Measurements from ENCODE around the gene TPPP2.

The TPPP2 gene

DNA sequence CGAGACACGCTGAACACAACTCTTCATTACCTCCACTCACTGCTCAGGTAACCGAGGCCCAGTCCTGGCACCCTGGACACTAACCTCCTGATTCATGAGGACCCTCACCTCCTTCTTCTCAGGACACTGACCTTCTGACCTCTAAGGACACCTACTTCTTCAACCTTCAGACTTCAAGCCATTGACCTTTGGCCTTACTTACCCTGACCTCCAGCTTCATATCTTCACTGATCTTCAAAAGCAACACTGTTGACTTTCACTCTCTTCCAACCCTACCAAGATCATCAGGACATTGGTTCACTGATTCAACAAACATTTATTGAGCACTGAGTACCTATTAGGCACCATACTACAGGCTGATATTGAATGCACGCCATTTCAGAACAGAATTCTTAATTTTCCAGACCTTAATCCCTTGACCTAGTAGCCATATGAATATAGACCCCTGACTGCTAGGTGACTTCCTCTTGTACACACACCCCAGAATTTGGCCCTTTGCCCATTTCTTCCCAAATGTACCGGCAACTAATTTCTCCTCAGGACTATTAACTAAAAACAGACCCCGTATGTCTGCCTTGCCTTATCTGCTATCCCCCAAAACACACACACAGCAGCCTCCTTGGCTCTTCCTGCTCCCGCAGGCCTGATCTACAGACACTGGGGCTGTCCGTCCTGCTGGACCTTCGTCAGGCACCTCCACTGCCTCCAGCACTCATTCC lies 45.9 kb downstream of the TPPP2 start:
- DNase-seq (ENCODE audit: low read depth in 2 of 2) = no peak

DNA sequence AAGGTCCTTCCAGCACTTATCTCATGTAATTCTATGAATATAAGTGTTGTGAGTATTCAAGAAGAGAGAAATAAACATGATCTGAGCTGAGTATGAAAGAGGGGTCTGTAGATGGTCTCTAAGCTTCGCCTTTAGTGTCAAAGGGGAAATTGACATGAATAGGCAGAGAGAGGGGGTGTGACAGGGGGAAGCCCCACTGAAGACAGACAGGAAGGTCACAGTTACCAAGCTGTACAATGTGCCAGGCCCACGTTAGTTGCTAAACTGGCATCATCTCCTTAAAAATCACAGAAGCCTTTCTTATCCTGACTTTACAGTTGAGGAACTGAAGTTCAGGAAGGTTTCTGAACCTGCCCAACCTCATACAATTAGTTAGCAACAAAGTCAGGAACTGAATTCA lies 47.7 kb downstream of the TPPP2 start:
- DNase-seq (ENCODE audit: low read depth in 2 of 2) = no peak

DNA sequence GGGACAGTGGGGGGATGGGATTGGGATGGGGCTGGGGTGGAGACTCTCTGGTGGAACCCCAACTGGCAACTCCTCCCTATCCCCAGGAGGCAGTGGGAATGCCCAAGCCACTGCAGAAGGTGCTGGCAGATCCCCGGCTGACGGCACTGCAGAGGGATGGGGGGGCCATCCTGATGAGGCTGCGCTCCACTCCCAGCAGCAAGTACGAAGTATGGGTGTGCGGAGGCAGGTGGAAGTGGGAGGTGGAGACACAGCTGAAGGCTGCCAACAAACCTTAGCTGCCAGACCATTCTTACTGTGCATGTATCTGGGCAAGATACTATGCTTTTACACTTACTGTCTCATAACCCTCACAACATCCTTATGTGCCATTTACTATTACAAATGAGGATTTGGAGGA lies 48.3 kb downstream of the TPPP2 start:
- DNase-seq (ENCODE audit: low read depth in 2 of 2) = no peak

DNA sequence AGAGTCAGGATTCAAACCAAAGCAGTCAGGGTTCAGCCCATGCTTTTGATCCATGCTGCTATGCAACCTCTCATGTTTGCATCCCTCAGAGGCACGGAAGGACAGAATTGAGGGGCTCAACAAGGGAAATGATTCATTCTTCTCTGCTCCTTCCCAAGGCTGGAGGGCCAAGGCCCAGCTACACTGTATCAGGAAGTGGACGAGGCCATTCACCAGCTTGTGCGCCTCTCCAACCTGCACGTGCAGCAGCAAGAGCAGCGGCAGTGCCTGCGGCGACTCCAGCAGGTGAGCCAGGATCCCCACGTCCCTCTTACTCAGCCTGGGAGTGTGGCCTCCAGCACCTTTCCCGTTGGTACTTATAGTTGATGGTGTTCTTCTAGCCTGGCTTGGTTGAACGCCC lies 48.7 kb downstream of the TPPP2 start:
- no peak for DNase-seq (ENCODE audit: low read depth in 2 of 2)

DNA sequence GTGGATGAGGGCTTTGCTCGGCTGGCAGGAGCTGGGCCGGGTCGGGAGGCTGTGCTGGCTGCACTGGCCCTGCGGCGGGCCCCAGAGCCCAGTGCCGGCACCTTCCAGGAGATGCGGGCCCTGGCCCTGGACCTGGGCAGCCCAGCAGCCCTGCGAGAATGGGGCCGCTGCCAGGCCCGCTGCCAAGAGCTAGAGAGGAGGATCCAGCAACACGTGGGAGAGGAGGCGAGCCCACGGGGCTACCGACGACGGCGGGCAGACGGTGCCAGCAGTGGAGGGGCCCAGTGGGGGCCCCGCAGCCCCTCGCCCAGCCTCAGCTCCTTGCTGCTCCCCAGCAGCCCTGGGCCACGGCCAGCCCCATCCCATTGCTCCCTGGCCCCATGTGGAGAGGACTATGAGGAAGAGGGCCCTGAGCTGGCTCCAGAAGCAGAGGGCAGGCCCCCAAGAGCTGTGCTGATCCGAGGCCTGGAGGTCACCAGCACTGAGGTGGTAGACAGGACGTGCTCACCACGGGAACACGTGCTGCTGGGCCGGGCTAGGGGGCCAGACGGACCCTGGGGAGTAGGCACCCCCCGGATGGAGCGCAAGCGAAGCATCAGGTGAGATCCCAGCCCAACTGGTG lies 51.6 kb downstream of the TPPP2 start:
- no peak for DNase-seq (ENCODE audit: low read depth in 2 of 2)

All from stimulated activated CD8-positive, alpha-beta memory T cell treated with anti-CD3 and anti-CD28 coated beads, Interleukin-2, amount 100 ng/mL, for 48 hours (primary cell).